H9 (cell line): ENCODE measurements around the gene IRAK4. TPM values are rescaled to one million over a fixed set of nuclear protein-coding genes. Genes with fewer than 3 reads are reported as not detected.

Experiments used
- DNase-seq: peaks from one replicate; pipeline ENCODE4 v3.0.0-alpha.2; 2017
- H2AFZ ChIP-seq: one replicate; pipeline ENCODE4 v1.6.1; 2013; ENCODE audit warnings: mild to moderate bottlenecking, low read length, control low read depth, moderate library complexity
- H2AK5ac ChIP-seq: 2 replicates; pipeline ENCODE4 v1.6.1; 2013; ENCODE audit warnings: low read length, control low read depth, mixed read lengths; ENCODE audit not compliant: insufficient read length
- H2BK120ac ChIP-seq: one replicate; pipeline ENCODE4 v1.6.1; 2013; ENCODE audit warnings: low read depth, mild to moderate bottlenecking, low read length, control low read depth, inconsistent platforms; ENCODE audit not compliant: poor library complexity, severe bottlenecking
- H2BK12ac ChIP-seq: 2 replicates; pipeline ENCODE4 v1.6.1; 2013; ENCODE audit warnings: low read length, control low read depth, mixed read lengths, low read depth; ENCODE audit not compliant: insufficient read length
- H2BK15ac ChIP-seq: 2 replicates; pipeline ENCODE4 v1.6.1; 2013; ENCODE audit warnings: low read depth, low read length, control low read depth
- H2BK20ac ChIP-seq: one replicate; pipeline ENCODE4 v1.6.1; 2013; ENCODE audit warnings: low read depth, mild to moderate bottlenecking, low read length, control low read depth, inconsistent platforms; ENCODE audit not compliant: poor library complexity, severe bottlenecking
- H2BK5ac ChIP-seq: 2 replicates; pipeline ENCODE4 v1.6.1; 2013; ENCODE audit warnings: low read length, control low read depth, mixed read lengths; ENCODE audit not compliant: insufficient read length
- H3K14ac ChIP-seq: 2 replicates; pipeline ENCODE4 v1.6.1; 2013; ENCODE audit warnings: low read length, control low read depth; ENCODE audit not compliant: insufficient read depth
- H3K18ac ChIP-seq: 2 replicates; pipeline ENCODE4 v1.6.1; 2013; ENCODE audit warnings: low read depth, mild to moderate bottlenecking, mixed read lengths, low read length, control low read depth; ENCODE audit not compliant: insufficient read length
- H3K23ac ChIP-seq: 2 replicates; pipeline ENCODE4 v1.6.1; 2013; ENCODE audit warnings: low read length, control low read depth, mixed read lengths, low read depth; ENCODE audit not compliant: insufficient read length
- H3K23me2 ChIP-seq: 2 replicates; pipeline ENCODE4 v1.6.1; 2013; ENCODE audit warnings: low read depth, mild to moderate bottlenecking, mixed read lengths, low read length, control low read depth; ENCODE audit not compliant: insufficient read length, poor library complexity, severe bottlenecking
- H3K27ac ChIP-seq: 2 replicates; pipeline ENCODE4 v1.5.1; 2013; ENCODE audit warnings: low read length, control low read depth, mixed read lengths, low read depth; ENCODE audit not compliant: insufficient read length
- H3K27me3 ChIP-seq: 2 replicates; pipeline ENCODE4 v1.6.1; 2013; ENCODE audit warnings: low read length, control low read depth, inconsistent platforms; ENCODE audit not compliant: insufficient read depth
- H3K4ac ChIP-seq: 2 replicates; pipeline ENCODE4 v1.6.1; 2013; ENCODE audit warnings: low read depth, mild to moderate bottlenecking, control low read depth, inconsistent platforms, low read length, moderate library complexity
- H3K4me1 ChIP-seq: 2 replicates; pipeline ENCODE4 v1.6.1; 2013; ENCODE audit warnings: low read length, control low read depth, inconsistent platforms; ENCODE audit not compliant: insufficient read depth
- H3K4me2 ChIP-seq: 2 replicates; pipeline ENCODE4 v1.6.1; 2013; ENCODE audit warnings: low read length, control low read depth, mixed read lengths; ENCODE audit not compliant: insufficient read length, insufficient read depth
- H3K56ac ChIP-seq: 2 replicates; pipeline ENCODE4 v1.6.1; 2013; ENCODE audit warnings: low read depth, mild to moderate bottlenecking, mixed read lengths, low read length, control low read depth; ENCODE audit not compliant: insufficient read length
- H3K79me1 ChIP-seq: 2 replicates; pipeline ENCODE4 v1.6.1; 2013; ENCODE audit warnings: low read depth, mild to moderate bottlenecking, moderate library complexity, low read length, control low read depth, inconsistent platforms; ENCODE audit not compliant: insufficient read depth, poor library complexity, severe bottlenecking
- H3K79me2 ChIP-seq: 2 replicates; pipeline ENCODE4 v1.6.1; 2013; ENCODE audit warnings: low read length, control low read depth, inconsistent platforms; ENCODE audit not compliant: insufficient read depth
- H3K9ac ChIP-seq: 2 replicates; pipeline ENCODE4 v1.6.1; 2013; ENCODE audit warnings: low read length, control low read depth, mixed read lengths; ENCODE audit not compliant: insufficient read length; ENCODE audit errors: extremely low read depth
- H3K9me3 ChIP-seq: one replicate; pipeline ENCODE4 v1.6.1; 2013; ENCODE audit warnings: low read depth, low read length, inconsistent platforms; ENCODE audit not compliant: control insufficient read depth
- H3T11ph ChIP-seq: one replicate; pipeline ENCODE4 v1.6.1; 2013; ENCODE audit warnings: mild to moderate bottlenecking, low read length, control low read depth, inconsistent platforms
- H4K20me1 ChIP-seq: one replicate; pipeline ENCODE4 v1.6.1; 2013; ENCODE audit not compliant: control insufficient read depth, insufficient read length, insufficient read depth
- H4K5ac ChIP-seq: 2 replicates; pipeline ENCODE4 v1.6.1; 2013; ENCODE audit warnings: low read depth, mild to moderate bottlenecking, mixed read lengths, low read length, control low read depth; ENCODE audit not compliant: insufficient read length
- H4K8ac ChIP-seq: replicated peaks from 2 replicates; pipeline ENCODE4 v1.6.1; 2013; ENCODE audit warnings: low read length, control low read depth, mixed read lengths, low read depth; ENCODE audit not compliant: insufficient read length
- H4K91ac ChIP-seq: 2 replicates; pipeline ENCODE4 v1.6.1; 2013; ENCODE audit warnings: low read depth, mild to moderate bottlenecking, moderate library complexity, mixed read lengths, low read length, control low read depth; ENCODE audit not compliant: insufficient read length
- H3K27ac Mint-ChIP-seq, 3 experiments: 2 replicates in 2 of 3; 3 replicates in 1 of 3; pipeline ENCODE4 v1.8.0; 2020 to 2021; ENCODE audit warnings: mixed read lengths in 3 of 3, mild to moderate bottlenecking in 1 of 3, moderate library complexity in 1 of 3
- H3K27me3 Mint-ChIP-seq: 2 replicates; pipeline ENCODE4 v1.8.0; 2021; ENCODE audit warnings: low read depth, mild to moderate bottlenecking, moderate library complexity, mixed read lengths
- H3K36me3 Mint-ChIP-seq, 3 experiments: 2 replicates in 2 of 3; 3 replicates in 1 of 3; pipeline ENCODE4 v1.8.0; 2020 to 2021; ENCODE audit warnings: low read depth in 3 of 3, mixed read lengths in 3 of 3; ENCODE audit not compliant: insufficient read depth in 1 of 3
- H3K4me1 Mint-ChIP-seq, 2 experiments: 2 replicates each; pipeline ENCODE4 v1.8.0; 2020; ENCODE audit warnings: mixed read lengths in 2 of 2
- H3K4me3 Mint-ChIP-seq, 2 experiments: 2 replicates in 1 of 2; 3 replicates in 1 of 2; pipeline ENCODE4 v1.8.0; 2020 to 2021; ENCODE audit warnings: mild to moderate bottlenecking in 2 of 2, mixed read lengths in 2 of 2, moderate library complexity in 1 of 2
- H3K9me3 Mint-ChIP-seq, 2 experiments: 2 replicates in 1 of 2; 3 replicates in 1 of 2; pipeline ENCODE4 v1.8.0; 2020; ENCODE audit warnings: mild to moderate bottlenecking in 2 of 2, mixed read lengths in 2 of 2, moderate library complexity in 1 of 2
- CTCF ChIP-seq: fragments of 200-600 bp; sonication (generic); conservative IDR thresholded peaks from 3 replicates; pipeline ENCODE4 v1.8.0; 2021; ENCODE audit warnings: antibody characterized with exemption, mild to moderate bottlenecking
- total RNA-seq: library from RNA; stranded (reverse); gene quantifications from 2 replicates; pipeline ENCODE4 v1.2.1, GENCODE V29; 2021

IRAK4 gene
- total RNA-seq, 1 experiment from 2014 or later: 3.0 TPM

DNA sequence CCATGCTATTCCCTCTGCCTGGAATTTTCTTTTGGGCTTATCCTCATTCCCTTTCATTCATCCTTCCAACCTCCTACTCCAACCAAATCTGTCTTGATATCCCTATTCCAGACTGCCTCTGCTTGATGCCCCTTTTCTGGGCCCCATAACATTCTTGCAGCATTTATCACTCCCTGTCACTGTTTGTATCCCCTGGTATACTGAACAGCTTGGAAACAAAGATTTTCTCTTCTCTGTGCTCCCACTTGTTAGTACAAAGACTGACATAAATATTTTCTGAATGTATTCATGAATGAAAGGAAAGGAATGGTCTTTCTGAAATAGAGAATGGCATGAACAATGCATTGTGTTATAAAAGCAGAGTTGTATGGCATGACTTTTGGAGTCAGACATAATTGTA, 7.5 kb downstream of the IRAK4 start:
- Histone ChIP-seq H3K23me2 (no peaks in the 10 kb centered on the region), H3K4me2 (no peak overlapping the region), H3K23ac (no peak overlapping the region), H3K56ac (no peak overlapping the region), H2AFZ (no peak overlapping the region), H2BK5ac (no peak overlapping the region), H2BK15ac (no peak overlapping the region), H4K8ac (no peak overlapping the region), H4K91ac (no peak overlapping the region), H4K20me1 (no peaks in the 10 kb centered on the region), H3K18ac (no peak overlapping the region), H3K4me1 (peaks cover 5% of the 10 kb centered on the region), H2BK120ac (no peak overlapping the region), H3K79me2 (no peaks in the 10 kb centered on the region), H3K9me3 (no peaks in the 10 kb centered on the region), H2BK12ac (no peak overlapping the region), H3K27me3 (no peaks in the 10 kb centered on the region), H3T11ph (no peak overlapping the region), H3K27ac (no peak overlapping the region), H2AK5ac (no peak overlapping the region), H2BK20ac (no peak overlapping the region), H3K4ac (no peak overlapping the region), H3K79me1 (no peaks in the 10 kb centered on the region), H4K5ac (no peak overlapping the region), H3K9ac (no peak overlapping the region), H3K14ac (no peak overlapping the region)
- Mint-ChIP-seq H3K9me3 (peaks cover 0 to 8% of the 10 kb centered on the region in 2 experiments; a peak in 2 of 5 replicates), H3K27ac (no peak overlapping the region), H3K4me1 (peaks cover 25 to 32% of the 10 kb centered on the region in 2 experiments), H3K36me3 (peaks cover 0 to 15% (median 2%) of the 10 kb centered on the region in 3 experiments; a peak in 4 of 7 replicates), H3K4me3 (no peak overlapping the region), H3K27me3 (no peaks in the 10 kb centered on the region)
- TF ChIP-seq CTCF: no peak
- no peak for DNase-seq
